GM19043 (cell line): ENCODE results near the gene ZNF850.
A peak's percentile ranks its signal among the peaks of the same experiment; 100 is the strongest.

Experiments used
- ATAC-seq: cut with Tn5 transposase; IDR thresholded peaks from one replicate; pipeline ENCODE4 v1.9.1; 2021; ENCODE audit warnings: low read depth; ENCODE audit not compliant: unreplicated experiment

Gene ZNF850

GRCh38 chr19:36707134-36707533 lies 65.5 kb downstream of the ZNF850 start:
- no peak for ATAC-seq

GRCh38 chr19:36688058-36688457 lies 84.5 kb downstream of the ZNF850 start:
- no peak for ATAC-seq

DNA sequence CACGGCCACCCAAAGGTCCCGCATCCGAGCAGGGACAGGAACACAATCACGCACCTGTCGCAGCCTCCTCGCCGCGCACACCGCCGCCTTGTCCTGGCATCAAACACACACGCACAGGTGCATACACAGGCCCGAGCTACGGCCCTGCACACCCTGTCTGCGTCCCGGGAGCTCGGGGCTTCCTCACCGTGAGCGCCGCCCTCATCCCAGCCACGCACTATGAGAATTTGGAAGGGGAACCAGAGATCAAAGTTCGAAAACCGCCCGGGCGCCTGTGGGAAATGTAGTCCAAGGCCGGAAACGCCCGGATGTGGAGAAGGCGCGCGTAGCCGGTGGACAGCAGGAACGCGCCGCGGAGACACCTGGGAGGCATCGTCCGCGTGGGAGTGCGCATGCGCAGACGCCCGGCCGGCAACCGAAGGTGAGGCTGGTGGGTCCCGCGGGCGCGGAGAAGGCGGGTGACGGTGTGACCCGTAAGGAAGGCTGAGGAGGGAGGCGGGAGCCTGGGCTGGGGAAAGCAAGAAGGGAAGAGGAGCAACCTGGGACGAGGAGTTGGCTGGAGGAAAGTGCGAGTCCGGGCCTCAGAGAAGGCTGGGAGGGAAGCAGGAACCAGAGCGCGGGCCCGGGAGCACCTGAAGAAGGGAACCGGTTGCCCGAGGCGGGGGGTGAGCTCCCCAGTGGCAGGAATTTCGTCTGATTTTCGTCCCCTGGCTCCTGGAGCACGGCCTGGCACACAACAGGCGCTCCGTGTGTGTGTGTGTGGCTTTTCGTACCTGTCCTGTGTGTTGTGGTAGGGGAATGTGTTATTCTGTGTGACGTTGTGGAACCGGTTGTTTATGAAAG lies 85.2 kb downstream of the ZNF850 start, which contains the start of gene ZNF567:
Gene ZNF567 (plus strand): TSS at position 399 of the 843 bp plus-strand sequence. CDS start 7,256 bp downstream, outside the sequence.
- peak; percentile 83 for ATAC-seq

GRCh38 chr19:36686365-36687213 lies 86.0 kb downstream of the ZNF850 start:
- ATAC-seq = peak; percentile 22

DNA sequence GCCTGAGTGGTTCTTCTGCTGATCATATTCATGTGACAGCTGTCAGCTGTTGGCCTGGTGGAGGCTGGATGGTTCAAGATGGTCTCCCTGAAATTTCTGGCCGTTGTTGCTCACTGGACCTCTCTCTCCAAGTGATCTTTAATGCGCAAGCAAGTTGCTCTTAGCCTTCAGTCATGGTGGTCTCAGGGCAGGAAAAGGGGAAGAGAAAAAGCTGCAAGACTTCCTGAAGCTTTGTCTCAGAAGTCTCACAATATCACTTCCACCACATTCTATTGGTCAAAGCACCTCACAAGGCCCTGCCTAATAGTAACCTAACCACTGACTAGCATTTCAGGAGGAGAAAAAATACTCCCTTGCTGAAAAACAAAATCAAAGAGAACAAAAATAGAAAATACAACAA lies 86.8 kb downstream of the ZNF850 start:
- no peak for ATAC-seq

- no peak for ATAC-seq
These were observed 93.2 kb downstream of the ZNF850 start for GRCh38 chr19:36679455-36679854.

DNA sequence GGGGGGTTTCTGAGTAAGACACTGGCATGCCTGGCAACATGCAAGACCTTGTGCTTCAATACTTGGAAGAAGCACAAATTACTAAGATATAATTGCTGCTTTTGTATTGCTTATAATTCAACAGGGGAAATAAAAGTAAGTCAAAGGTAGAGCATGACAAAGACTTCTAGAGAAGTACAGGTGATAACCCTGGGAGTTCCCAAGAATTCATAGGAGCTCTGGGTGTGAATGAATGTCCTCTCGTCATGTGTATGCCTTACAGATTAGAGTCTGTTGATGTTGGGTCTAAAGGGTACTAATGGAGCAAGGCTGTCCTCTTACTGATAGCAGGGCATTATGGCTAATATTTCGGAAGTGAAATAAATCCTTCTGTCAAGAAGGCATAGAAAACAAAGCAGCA lies 98.4 kb downstream of the ZNF850 start:
- no peak for ATAC-seq

- ATAC-seq = no peak
These were observed 100.2 kb downstream of the ZNF850 start for GRCh38 chr19:36672368-36672767.

DNA sequence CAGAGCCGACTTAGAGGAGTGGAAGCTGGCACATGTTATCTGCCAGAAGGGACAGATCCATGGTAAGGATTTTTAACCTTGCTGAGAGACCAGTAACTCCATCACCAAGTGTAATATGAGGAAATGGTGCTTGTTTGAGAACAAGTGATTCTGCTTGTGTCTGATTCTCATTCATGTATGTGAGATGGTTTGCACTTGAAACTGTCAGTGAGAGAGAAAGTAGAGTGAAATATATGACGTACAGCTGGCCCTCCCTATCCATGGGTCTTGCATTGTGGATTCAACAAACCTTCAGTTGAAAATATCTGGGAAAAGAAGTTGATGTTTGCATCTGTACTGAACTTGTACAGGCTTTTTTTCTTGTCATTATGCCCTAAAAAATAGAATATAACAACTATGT lies 104.0 kb downstream of the ZNF850 start:
- no peak for ATAC-seq

DNA sequence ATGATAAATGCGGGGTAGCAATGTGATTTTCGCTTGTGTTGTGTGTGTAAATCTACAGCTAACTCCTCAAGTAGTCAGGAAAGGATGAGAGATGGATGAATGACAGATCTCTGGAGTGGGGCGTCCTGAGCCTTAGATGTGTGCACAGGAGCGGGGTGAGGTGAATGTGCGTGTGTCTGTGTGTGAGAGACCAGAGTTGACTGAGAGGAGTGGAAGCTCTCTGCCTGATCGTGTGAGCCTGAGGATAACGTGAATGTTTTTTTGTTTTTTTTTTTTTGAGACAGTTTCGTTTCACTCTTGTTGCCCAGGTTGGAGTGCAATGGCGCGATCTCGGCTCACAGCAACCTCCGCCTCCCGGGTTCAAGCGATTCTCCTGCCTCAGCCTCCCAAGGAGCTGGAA lies 106.8 kb downstream of the ZNF850 start:
- no peak for ATAC-seq
